ENCODE measurements around the gene PPP1R1C. TPM values are rescaled to one million over a fixed set of nuclear protein-coding genes. Genes with fewer than 3 reads are reported as not detected.
"Not testable (repeated sequence)": the region's sequence is repeated elsewhere in the genome, so short reads cannot be mapped to it uniquely, and the experiment has no call there.

The PPP1R1C gene
- total and polyA plus RNA-seq, 7 donors, result 0.18 to 1.1 (median 0.31) TPM; not detected in 1

GRCh38 chr2:181952404-181953226, 33.0 kb upstream of the PPP1R1C start:
- no peak for ATAC-seq
- Histone ChIP-seq H3K36me3 (ENCODE audit: insufficient read depth in 1 of 2, low read depth in 1 of 2) (no peaks in the 10 kb centered on the region), H3K9me3 (no peaks in the 10 kb centered on the region), H3K4me1 (no peaks in the 10 kb centered on the region), H3K27ac (no peak overlapping the region), H3K27me3 (ENCODE audit: insufficient read depth in 3 of 3, low read length in 2 of 3) (no peaks in the 10 kb centered on the region), H3K4me3 (no peak overlapping the region)
- TF ChIP-seq CTCF (IDR thresholded peaks at IDR 0.05), result no peak
- WGBS, 3 donors, result 90 to 92% (median 91%) methylated on average over 1 of the region's 1 CpG
- no peak for DNase-seq
- intact Hi-C loops (cut with DNase I), result loop anchor here in 1 of 2 donors (10.0 kb wide), 1 partner anchor 208 kb away; no protein-coding TSS in a partner anchor

- intact Hi-C loops (cut with DNase I), result loop anchor here (2.0 to 10.0 kb wide), 2 partner anchors 209 to 211 kb away; no protein-coding TSS in a partner anchor
- Histone ChIP-seq H3K36me3 (ENCODE audit: insufficient read depth in 1 of 2, low read depth in 1 of 2) (no peaks in the 10 kb centered on the region), H3K27ac (no peak overlapping the region), H3K9me3 (no peaks in the 10 kb centered on the region), H3K4me1 (no peaks in the 10 kb centered on the region), H3K27me3 (ENCODE audit: insufficient read depth in 3 of 3, low read length in 2 of 3) (no peaks in the 10 kb centered on the region), H3K4me3 (peak overlapping the region; percentile 13)
- DNase-seq (peak; percentile 23 to 58), ATAC-seq (peak; percentile 46 to 76 (median 66))
- 0 to 4% (median 4%) methylated on average over 17 to 19 of the region's 19 CpGs for WGBS, 3 donors
- peak; percentile 57 for TF ChIP-seq CTCF (IDR thresholded peaks at IDR 0.05)
These were observed 31.6 kb upstream of the PPP1R1C start for GRCh38 chr2:181953881-181954537.

- peak overlapping the region; percentile 13 for H3K4me3 ChIP-seq
- no peak for TF ChIP-seq CTCF (IDR thresholded peaks at IDR 0.05)
- intact Hi-C loops (cut with DNase I), result loop anchor here (2.0 to 10.0 kb wide), 2 partner anchors 210 to 212 kb away; no protein-coding TSS in a partner anchor
These were observed 31.1 kb upstream of the PPP1R1C start for GRCh38 chr2:181954538-181954883.

GRCh38 chr2:181955010-181955409, 30.6 kb upstream of the PPP1R1C start:
- no peak for TF ChIP-seq CTCF (IDR thresholded peaks at IDR 0.05)
- H3K36me3 ChIP-seq (ENCODE audit: insufficient read depth in 1 of 2, low read depth in 1 of 2), result no peaks in the 10 kb centered on the region
- no peaks in the 10 kb centered on the region for H3K4me1 ChIP-seq
- H3K27ac ChIP-seq, result no peak overlapping the region
- 5 to 11% (median 10%) methylated on average over 1 of the region's 1 CpG for WGBS, 3 donors
- ATAC-seq (no peak), DNase-seq (no peak)
- H3K27me3 ChIP-seq (ENCODE audit: insufficient read depth in 3 of 3, low read length in 2 of 3), result no peaks in the 10 kb centered on the region
- no peaks in the 10 kb centered on the region for H3K9me3 ChIP-seq
- intact Hi-C loops (cut with DNase I), result loop anchor here (2.0 to 10.0 kb wide), 2 partner anchors 210 to 212 kb away; no protein-coding TSS in a partner anchor
- no peak overlapping the region for H3K4me3 ChIP-seq

More at GRCh38 chr2:181954538-181954883, 31.1 kb upstream of the PPP1R1C start:
- no peaks in the 10 kb centered on the region for H3K27me3 ChIP-seq (ENCODE audit: insufficient read depth in 3 of 3, low read length in 2 of 3)
- ATAC-seq (no peak), DNase-seq (no peak)
- no peak overlapping the region for H3K27ac ChIP-seq
- H3K36me3 ChIP-seq (ENCODE audit: insufficient read depth in 1 of 2, low read depth in 1 of 2), result no peaks in the 10 kb centered on the region
- no peaks in the 10 kb centered on the region for H3K4me1 ChIP-seq
- WGBS, 3 donors, result 23% methylated on average over 4 of the region's 4 CpGs
- no peaks in the 10 kb centered on the region for H3K9me3 ChIP-seq

- not testable (repeated sequence) for ATAC-seq; H3K4me3 ChIP-seq; H3K36me3 ChIP-seq (ENCODE audit: insufficient read depth in 1 of 2, low read depth in 1 of 2); H3K4me1 ChIP-seq; H3K27ac ChIP-seq; DNase-seq; H3K27me3 ChIP-seq (ENCODE audit: insufficient read depth in 3 of 3, low read length in 2 of 3); H3K9me3 ChIP-seq
- intact Hi-C loops (cut with DNase I), result loop anchor here (2.0 to 10.0 kb wide), 2 partner anchors 211 to 213 kb away; no protein-coding TSS in a partner anchor
- 94 to 98% (median 96%) methylated on average over 3 of the region's 3 CpGs for WGBS, 3 donors
These were observed 29.8 kb upstream of the PPP1R1C start for GRCh38 chr2:181955866-181956265.
